GM20000 (cell line): Measurements from ENCODE around the gene GPR180.
A peak's percentile ranks its signal among the peaks of the same experiment; 100 is the strongest.

Experiments
- DNase-seq: peaks from one replicate; pipeline ENCODE4 v3.0.0; 2012; ENCODE audit warnings: low spot score
- TF ChIP-seq, protein P1 (sequence below): IDR thresholded peaks from 2 replicates; pipeline ENCODE4 v1.5.1; 2012; ENCODE audit warnings: mild to moderate bottlenecking, control low read depth; ENCODE audit errors: extremely low read depth, missing control alignments

GPR180 gene

DNA sequence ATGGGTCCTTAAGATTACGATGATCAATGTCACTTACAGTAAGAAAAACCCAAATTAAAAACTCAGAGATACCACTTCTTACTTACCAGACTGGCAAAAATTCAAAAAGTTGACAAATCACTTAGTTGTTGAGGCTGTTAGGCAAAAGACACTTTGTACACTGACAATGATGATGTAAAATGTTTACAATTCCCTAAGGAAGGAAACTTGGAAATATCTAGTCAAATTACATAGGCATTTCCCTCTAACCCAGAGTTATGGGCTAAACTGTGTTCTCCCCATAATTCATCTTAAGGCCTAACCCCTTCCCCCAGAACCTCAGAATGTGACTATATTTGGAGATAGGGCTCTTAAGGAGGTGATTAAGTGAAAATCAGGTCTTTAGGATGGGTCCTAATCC is 17.7 kb upstream of the GPR180 start:
- TF ChIP-seq, protein P1, sequence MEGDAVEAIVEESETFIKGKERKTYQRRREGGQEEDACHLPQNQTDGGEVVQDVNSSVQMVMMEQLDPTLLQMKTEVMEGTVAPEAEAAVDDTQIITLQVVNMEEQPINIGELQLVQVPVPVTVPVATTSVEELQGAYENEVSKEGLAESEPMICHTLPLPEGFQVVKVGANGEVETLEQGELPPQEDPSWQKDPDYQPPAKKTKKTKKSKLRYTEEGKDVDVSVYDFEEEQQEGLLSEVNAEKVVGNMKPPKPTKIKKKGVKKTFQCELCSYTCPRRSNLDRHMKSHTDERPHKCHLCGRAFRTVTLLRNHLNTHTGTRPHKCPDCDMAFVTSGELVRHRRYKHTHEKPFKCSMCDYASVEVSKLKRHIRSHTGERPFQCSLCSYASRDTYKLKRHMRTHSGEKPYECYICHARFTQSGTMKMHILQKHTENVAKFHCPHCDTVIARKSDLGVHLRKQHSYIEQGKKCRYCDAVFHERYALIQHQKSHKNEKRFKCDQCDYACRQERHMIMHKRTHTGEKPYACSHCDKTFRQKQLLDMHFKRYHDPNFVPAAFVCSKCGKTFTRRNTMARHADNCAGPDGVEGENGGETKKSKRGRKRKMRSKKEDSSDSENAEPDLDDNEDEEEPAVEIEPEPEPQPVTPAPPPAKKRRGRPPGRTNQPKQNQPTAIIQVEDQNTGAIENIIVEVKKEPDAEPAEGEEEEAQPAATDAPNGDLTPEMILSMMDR: no peak
- DNase-seq: no peak

DNA sequence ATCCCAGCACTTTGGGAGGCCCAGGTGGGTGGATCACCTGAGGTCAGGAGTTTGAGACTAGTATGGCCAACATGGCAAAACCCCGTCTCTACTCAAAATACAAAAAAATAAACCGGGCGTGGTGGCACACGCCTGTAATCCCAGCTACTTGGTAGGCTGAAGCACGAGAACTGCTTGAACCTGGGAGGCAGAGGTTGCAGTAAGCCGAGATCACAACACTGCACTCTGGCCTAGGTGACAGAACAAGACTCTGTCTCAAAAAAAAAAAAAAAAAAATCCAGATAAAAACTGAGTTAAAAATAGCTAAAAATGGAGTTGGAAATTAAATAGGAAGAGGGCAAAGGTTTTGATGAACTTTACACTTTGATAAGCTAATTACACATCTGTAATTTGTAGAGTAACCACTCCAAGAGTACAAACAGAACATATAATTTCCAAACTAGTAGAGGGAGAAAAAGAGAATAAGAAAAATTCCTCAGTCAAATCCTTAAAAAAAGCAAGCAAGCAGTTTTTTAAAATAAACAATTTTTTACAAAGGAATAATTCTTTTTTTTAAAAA is 16.0 kb upstream of the GPR180 start:
- DNase-seq: no peak
- TF ChIP-seq, protein P1: no peak

DNA sequence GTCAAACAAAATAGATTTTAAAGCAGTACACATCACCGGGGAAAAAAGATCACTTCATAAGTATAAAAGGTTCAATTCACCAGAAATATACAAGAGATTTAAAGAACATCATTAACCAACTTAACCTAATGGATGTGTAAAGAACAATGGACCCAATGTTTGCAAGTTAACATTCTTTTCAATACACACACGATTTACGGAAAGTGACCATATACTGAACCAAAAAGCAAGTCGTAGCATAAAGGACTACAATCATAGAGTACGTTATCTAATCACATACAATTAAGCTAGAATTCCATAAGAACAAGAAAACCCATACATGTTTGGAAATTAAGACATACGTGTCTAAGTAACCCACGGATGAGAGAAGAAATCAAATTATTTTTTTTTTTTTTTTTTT is 15.3 kb upstream of the GPR180 start:
- no peak for DNase-seq
- TF ChIP-seq, protein P1: no peak

DNA sequence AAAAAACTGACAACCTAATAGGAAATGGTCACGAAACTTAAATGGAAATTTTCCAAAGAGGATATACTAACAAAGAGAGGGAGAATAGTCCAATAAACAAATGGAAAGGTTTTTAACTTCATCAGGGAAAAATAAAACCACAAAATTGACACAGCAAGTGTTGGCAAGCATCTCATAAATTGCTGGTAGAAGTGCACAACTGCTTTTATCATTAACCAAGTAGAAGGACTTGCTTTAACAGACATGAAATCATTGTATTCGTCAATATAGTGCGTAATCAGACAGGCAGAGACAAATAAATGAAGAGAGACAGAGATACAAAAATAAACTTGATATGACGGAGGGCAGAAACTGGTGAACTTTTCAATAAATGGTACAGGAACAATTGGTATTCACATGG is 13.1 kb upstream of the GPR180 start:
- no peak for DNase-seq
- TF ChIP-seq, protein P1: no peak

DNA sequence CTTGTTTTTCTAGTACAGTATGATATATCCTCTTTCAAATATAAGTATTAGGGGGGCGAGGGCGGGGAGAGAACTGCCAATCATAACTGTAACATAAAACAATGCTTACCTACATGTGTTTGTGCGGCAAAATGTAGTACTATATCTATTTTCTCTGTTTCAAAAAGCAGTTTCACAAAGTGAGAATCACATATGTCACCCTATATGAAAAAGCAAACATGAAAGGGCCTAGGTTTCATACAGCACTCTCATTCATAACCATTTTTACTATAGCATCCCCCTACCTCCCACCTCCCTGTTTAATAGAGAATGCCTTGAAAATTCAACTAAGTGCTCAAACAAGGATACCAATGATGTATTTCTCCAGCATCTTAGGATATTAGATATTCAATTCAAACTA is 10.9 kb upstream of the GPR180 start:
- DNase-seq: no peak
- TF ChIP-seq, protein P1: no peak

DNA sequence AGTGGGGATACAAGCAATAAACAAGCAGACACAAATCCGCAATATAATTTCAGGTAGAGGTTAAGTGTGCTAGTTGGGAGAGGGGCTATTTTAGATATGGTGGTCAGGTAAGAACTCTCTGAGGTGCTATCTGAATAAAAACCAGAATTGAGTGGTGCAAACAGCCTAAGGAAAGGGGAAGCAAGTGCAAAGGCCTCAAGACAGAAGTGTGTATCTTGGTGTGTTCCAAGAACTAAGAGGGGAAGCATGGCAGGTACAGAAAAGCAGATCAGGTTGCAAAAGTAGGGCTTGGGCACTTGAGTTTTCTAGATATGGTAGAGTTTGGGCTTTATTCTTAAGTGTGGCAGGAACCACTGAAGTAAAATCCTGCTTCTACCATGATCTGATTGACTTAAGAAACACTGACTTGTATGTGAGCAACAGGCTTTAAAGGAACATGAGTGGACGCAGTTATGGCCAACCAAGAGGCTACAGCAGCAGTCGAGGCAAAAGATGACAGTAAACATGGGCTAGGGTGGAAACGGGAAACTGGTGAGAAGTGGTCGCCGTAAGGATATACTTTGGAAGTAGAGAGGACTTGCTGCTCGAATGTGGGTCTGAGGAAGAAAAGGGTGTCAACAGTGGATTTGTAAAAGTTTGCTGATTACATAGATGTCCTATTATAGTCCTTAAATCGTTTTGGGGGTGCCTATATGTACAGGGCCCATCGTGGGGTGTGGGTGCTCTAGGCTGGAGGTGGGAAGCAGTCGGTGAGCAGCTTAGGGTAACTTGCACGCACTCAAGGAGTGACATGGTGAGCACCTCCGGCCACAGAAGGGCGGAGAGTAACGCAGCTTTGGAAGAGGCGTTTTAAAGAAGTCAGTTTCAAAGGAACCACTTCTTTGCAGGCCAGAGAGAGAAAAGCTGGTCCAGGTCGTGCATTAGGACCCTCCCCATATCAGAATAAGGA is 6.4 kb upstream of the GPR180 start:
- DNase-seq: peak; percentile 40
- TF ChIP-seq, protein P1: no peak

DNA sequence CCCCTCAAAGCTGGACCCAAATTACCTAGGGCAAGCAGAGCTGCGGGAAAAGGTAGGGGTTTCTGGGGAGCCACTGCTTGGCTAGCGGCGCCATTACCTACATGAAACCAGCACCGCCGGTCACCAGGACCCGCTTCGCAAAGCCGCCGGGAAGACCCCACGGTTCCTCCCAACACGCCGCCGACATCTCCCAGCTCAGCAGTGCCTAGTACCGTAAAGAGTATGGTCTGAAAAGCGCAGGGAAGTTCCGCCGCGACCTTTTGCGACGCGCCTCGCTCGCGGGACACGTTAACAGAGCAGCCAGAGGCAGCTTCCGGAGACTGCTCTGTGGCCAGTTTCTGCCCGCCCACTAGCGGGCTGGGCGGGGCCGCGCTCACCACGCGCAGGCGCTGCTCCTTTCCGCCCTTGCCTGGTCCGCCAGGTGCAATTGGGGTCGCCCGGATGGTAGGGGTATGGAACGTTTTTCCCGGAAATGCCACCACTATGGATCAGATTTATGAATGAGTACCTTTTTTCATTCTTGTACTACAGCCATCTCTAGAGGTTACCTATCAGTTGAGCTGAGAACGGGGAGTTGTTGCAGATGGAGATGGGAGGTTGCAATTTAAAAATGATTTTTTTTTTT is 5.6 kb upstream of the GPR180 start, which contains the start of gene TGDS:
Gene TGDS, minus strand, starts transcription at position 203 of the 625 bp plus-strand sequence. Its CDS starts 16 bp downstream, at position 187.
- TF ChIP-seq, protein P1: no peak
- peak; percentile 88 for DNase-seq
